ENCODE results near the gene CCDC146. TPM values are rescaled to one million over a fixed set of nuclear protein-coding genes. Genes with fewer than 3 reads are reported as not detected.
"Not testable (repeated sequence)": the region's sequence is repeated elsewhere in the genome, so short reads cannot be mapped to it uniquely, and the experiment has no call there.

CCDC146 gene
- total RNA-seq, 1 donor from 2014 or later, result 3.2 TPM

DNA sequence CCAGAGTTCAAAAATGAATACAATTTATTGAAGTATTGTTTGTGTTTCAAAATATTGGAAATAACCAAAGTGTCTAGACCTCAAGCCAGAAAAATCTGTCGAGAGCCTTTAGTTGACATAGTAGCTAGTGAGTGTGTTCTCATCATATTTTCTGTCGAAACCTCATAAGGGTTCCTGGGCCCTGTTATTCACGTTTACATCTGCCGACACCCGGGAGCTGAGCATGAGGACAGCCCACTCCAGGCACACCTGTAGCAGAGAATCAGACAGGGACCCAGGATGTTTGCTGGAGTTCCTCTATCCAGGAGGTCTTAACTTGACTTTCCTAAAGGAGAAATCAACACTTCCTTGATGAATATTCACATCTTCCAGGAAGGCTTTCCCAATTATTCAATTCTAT, 149.4 kb downstream of the CCDC146 start:
- no peak for DNase-seq (ENCODE audit: low read depth, low spot score)
- no peak overlapping the region for H3K27ac Mint-ChIP-seq (ENCODE audit: unreplicated experiment)
- TF ChIP-seq, protein P1, sequence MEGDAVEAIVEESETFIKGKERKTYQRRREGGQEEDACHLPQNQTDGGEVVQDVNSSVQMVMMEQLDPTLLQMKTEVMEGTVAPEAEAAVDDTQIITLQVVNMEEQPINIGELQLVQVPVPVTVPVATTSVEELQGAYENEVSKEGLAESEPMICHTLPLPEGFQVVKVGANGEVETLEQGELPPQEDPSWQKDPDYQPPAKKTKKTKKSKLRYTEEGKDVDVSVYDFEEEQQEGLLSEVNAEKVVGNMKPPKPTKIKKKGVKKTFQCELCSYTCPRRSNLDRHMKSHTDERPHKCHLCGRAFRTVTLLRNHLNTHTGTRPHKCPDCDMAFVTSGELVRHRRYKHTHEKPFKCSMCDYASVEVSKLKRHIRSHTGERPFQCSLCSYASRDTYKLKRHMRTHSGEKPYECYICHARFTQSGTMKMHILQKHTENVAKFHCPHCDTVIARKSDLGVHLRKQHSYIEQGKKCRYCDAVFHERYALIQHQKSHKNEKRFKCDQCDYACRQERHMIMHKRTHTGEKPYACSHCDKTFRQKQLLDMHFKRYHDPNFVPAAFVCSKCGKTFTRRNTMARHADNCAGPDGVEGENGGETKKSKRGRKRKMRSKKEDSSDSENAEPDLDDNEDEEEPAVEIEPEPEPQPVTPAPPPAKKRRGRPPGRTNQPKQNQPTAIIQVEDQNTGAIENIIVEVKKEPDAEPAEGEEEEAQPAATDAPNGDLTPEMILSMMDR (conservative IDR thresholded peaks at IDR 0.05), result no peak
- H3K4me3 Mint-ChIP-seq, result no peak overlapping the region
- H3K9me3 Mint-ChIP-seq, result no peaks in the 10 kb centered on the region
- no peaks in the 10 kb centered on the region for H3K36me3 Mint-ChIP-seq (ENCODE audit: low read depth)
- no peaks in the 10 kb centered on the region for H3K27me3 Mint-ChIP-seq (ENCODE audit: low read depth)
- peaks cover 6% of the 10 kb centered on the region for H3K4me1 Mint-ChIP-seq

DNA sequence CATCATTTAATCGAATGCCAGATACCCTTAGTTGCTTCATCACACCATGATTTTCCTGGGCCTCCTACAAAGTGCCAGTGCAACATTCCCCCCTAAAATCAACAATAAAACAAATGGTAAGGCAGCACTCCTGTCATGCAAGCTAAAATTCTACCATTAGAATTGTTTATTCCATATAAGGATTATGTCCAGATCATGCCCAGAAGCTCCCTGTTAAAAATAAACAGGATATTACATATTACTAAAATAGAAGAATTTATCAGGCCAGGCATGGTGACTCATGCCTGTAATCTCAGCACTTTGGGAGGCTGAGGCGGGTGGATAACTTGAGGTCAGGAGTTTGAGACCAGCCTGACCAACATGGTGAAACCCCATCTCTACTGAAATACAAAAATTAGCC, 153.2 kb downstream of the CCDC146 start:
- not testable (repeated sequence) for H3K27ac Mint-ChIP-seq (ENCODE audit: unreplicated experiment); H3K27me3 Mint-ChIP-seq (ENCODE audit: low read depth); DNase-seq (ENCODE audit: low read depth, low spot score); H3K36me3 Mint-ChIP-seq (ENCODE audit: low read depth); H3K4me3 Mint-ChIP-seq; H3K9me3 Mint-ChIP-seq; H3K4me1 Mint-ChIP-seq

DNA sequence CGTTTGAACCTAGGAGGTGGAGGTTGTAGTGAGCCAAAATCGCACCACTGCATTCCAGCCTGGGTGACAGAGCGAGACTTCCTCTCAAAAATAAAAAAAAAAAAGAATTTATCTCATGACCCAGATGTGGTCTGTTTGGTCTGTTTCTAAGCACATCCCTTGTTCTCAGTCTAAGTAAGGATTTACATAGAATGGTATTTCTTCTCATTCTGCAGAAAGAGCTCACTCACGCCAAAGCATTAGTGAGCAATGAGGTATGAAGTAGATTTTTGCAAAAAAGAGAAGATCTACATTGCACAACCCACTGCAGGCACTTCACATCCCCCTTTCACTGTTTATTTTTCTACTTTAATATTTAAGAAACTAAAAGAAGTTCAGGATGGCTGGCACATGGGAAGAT, 153.7 kb downstream of the CCDC146 start:
- Mint-ChIP-seq H3K36me3 (ENCODE audit: low read depth) (no peaks in the 10 kb centered on the region), H3K9me3 (no peaks in the 10 kb centered on the region), H3K27me3 (ENCODE audit: low read depth) (no peaks in the 10 kb centered on the region), H3K4me3 (no peak overlapping the region), H3K27ac (ENCODE audit: unreplicated experiment) (peak overlapping the region; percentile 36), H3K4me1 (no peaks in the 10 kb centered on the region)
- no peak for DNase-seq (ENCODE audit: low read depth, low spot score)
- TF ChIP-seq, protein P1 (conservative IDR thresholded peaks at IDR 0.05), result no peak

DNA sequence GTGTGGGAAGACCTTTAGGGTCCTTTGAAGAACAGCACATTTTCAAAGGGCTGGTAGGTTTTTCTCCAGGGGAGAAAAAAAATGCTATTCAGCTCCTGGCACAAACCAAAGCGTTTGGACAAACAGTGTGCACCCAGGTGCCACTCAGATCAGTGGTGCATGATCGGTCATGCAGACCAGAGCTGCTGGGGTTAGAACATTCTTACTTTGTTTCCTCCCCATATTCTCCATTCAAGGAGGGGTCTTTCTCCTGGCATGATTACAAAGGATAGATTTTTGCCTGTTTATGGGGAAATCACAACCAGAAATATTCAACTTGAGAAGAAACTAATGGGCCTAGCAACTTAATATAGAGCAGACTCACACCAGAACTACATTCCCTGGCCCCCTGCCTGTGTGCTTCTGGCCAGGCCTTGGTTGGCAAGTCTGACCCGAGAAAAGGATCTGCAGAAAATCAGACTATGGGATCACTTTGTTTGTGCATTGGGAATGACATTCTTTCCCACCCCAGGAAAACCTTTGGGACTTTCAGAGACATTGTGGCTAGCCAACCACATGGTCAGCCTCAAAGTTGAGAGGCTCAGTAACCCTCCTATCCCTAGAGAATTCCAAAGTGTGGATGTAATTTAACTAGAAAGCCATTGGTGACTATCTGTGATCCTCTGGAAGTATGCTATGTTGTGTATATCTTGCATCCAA, 159.5 kb downstream of the CCDC146 start:
- H3K36me3 Mint-ChIP-seq (ENCODE audit: low read depth), result no peaks in the 10 kb centered on the region
- no peak overlapping the region for H3K27ac Mint-ChIP-seq (ENCODE audit: unreplicated experiment)
- no peaks in the 10 kb centered on the region for H3K27me3 Mint-ChIP-seq (ENCODE audit: low read depth)
- no peaks in the 10 kb centered on the region for H3K4me1 Mint-ChIP-seq
- H3K9me3 Mint-ChIP-seq, result no peaks in the 10 kb centered on the region
- no peak overlapping the region for H3K4me3 Mint-ChIP-seq
- no peak for DNase-seq (ENCODE audit: low read depth, low spot score)
- TF ChIP-seq, protein P1 (conservative IDR thresholded peaks at IDR 0.05), result no peak

DNA sequence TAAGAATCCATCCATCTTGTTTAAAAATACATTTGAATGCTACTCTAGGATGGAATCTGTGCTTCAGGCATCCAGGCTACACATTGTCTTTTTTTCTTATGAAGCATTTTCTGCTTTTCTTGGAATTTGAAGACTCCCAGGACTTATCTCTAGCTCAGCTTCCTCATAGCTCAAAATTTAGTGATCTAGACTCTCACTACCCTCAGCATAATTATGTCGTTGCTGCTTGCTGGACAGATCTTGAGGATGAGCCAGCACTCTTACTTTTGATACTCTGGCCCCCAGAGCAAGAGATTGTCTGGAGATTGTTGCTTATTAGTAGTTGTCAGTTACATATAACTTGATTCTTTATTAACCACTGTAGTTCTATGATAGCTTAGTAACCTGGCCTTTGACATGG, 160.5 kb downstream of the CCDC146 start:
- no peaks in the 10 kb centered on the region for H3K4me1 Mint-ChIP-seq
- no peaks in the 10 kb centered on the region for H3K9me3 Mint-ChIP-seq
- H3K36me3 Mint-ChIP-seq (ENCODE audit: low read depth), result no peaks in the 10 kb centered on the region
- no peak overlapping the region for H3K27ac Mint-ChIP-seq (ENCODE audit: unreplicated experiment)
- TF ChIP-seq, protein P1 (conservative IDR thresholded peaks at IDR 0.05), result no peak
- no peaks in the 10 kb centered on the region for H3K27me3 Mint-ChIP-seq (ENCODE audit: low read depth)
- no peak overlapping the region for H3K4me3 Mint-ChIP-seq
- no peak for DNase-seq (ENCODE audit: low read depth, low spot score)

DNA sequence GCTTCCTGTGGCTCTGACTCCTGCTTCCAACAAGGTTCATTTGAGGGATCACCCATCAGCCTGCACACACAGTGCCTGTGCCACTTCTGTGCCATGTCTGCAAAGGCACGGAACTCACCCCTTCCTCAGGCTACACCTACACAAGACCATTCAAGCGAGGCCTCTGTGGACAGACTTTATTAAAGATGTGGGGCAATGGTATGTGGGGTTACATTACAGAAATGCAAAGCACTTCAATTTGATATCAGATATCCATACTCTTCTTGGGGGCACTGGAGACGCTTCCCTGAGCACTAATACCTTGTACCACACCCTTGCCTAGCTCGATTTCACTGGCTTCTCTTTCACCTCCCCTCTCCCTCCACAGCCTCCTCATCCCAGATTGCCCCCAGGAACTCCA, 161.6 kb downstream of the CCDC146 start:
- DNase-seq (ENCODE audit: low read depth, low spot score), result no peak
- Mint-ChIP-seq H3K9me3 (no peaks in the 10 kb centered on the region), H3K4me3 (no peak overlapping the region), H3K36me3 (ENCODE audit: low read depth) (no peaks in the 10 kb centered on the region), H3K4me1 (no peaks in the 10 kb centered on the region), H3K27me3 (ENCODE audit: low read depth) (no peaks in the 10 kb centered on the region), H3K27ac (ENCODE audit: unreplicated experiment) (peak overlapping the region; percentile 55)
- TF ChIP-seq, protein P1 (conservative IDR thresholded peaks at IDR 0.05), result no peak
